IMR-90 (cell line): Measurements from ENCODE around the gene PDZK1. TPM values are rescaled to one million over a fixed set of nuclear protein-coding genes. Genes with fewer than 3 reads are reported as not detected.
A peak's percentile ranks its signal among the peaks of the same experiment; 100 is the strongest.

Experiments
- ATAC-seq: fragments of 200-7000 bp; cut with Tn5 transposase; 2 replicates; pipeline ENCODE4 v1.9.1; 2020; ENCODE audit warnings: low read depth, mild to moderate bottlenecking, moderate library complexity
- BruUV-seq: library from RNA; stranded (reverse); fragments of 400-500 nt; replicated peaks from 2 replicates; lab custom pipeline; 2021; lab: Mats Ljungman, UMichigan
- CTCF ChIA-PET: fragments of 300-600 bp; formaldehyde crosslinking; extraction: SDS; loops from one replicate; lab custom pipeline; 2021; ENCODE audit warnings: antibody characterized with exemption; lab: Yijun Ruan, JAX
- POLR2A ChIA-PET: fragments of 300-600 bp; sonication (Branson Sonifier 250); formaldehyde crosslinking; loops from one replicate; lab custom pipeline; 2022; ENCODE audit warnings: antibody characterized with exemption; ENCODE audit not compliant: unreplicated experiment; lab: Charles Lee
- DNase-seq: peaks from one replicate; pipeline ENCODE4 v3.0.0; 2013
- H2AFZ ChIP-seq: replicated peaks from 2 replicates; pipeline ENCODE3; 2013; ENCODE audit warnings: low read length, mild to moderate bottlenecking; ENCODE audit not compliant: poor library complexity
- H2AK5ac ChIP-seq: 2 replicates; pipeline ENCODE4 v1.6.1; 2013; ENCODE audit warnings: low read depth, low read length, inconsistent platforms
- H2AK9ac ChIP-seq: replicated peaks from 2 replicates; pipeline ENCODE3; 2013; ENCODE audit warnings: mild to moderate bottlenecking, low read depth, low read length, moderate library complexity; ENCODE audit not compliant: poor library complexity
- H2BK120ac ChIP-seq: 2 replicates; pipeline ENCODE4 v1.6.1; 2013; ENCODE audit warnings: low read depth, low read length, inconsistent platforms
- H2BK15ac ChIP-seq: 3 replicates; pipeline ENCODE4 v1.6.1; 2013; ENCODE audit warnings: low read depth, low read length, inconsistent platforms
- H2BK20ac ChIP-seq: 2 replicates; pipeline ENCODE4 v1.6.1; 2013; ENCODE audit warnings: low read depth, mild to moderate bottlenecking, inconsistent platforms, low read length, moderate library complexity
- H2BK5ac ChIP-seq: 2 replicates; pipeline ENCODE4 v1.6.1; 2013; ENCODE audit warnings: mild to moderate bottlenecking, low read depth, low read length, inconsistent platforms; ENCODE audit not compliant: poor library complexity, severe bottlenecking
- H3K14ac ChIP-seq: replicated peaks from 2 replicates; pipeline ENCODE4 v1.6.1; 2013; ENCODE audit warnings: low read depth, low read length, inconsistent platforms
- H3K18ac ChIP-seq: 2 replicates; pipeline ENCODE4 v1.6.1; 2013; ENCODE audit warnings: low read depth, low read length, control low read depth
- H3K23ac ChIP-seq: 2 replicates; pipeline ENCODE4 v1.6.1; 2013; ENCODE audit warnings: low read depth, low read length, inconsistent platforms
- H3K27ac ChIP-seq: 2 replicates; pipeline ENCODE4 v1.5.1; 2013; ENCODE audit warnings: mild to moderate bottlenecking, control low read depth, low read length; ENCODE audit not compliant: insufficient read depth
- H3K27me3 ChIP-seq: 2 replicates; pipeline ENCODE4 v1.6.1; 2013; ENCODE audit warnings: low read length; ENCODE audit not compliant: control insufficient read depth, insufficient read depth
- H3K36me3 ChIP-seq: 2 replicates; pipeline ENCODE4 v1.6.1; 2013; ENCODE audit warnings: low read length, mixed read lengths; ENCODE audit not compliant: control insufficient read depth, insufficient read depth
- H3K4ac ChIP-seq: 2 replicates; pipeline ENCODE4 v1.6.1; 2013; ENCODE audit warnings: low read depth, low read length, inconsistent platforms
- H3K4me1 ChIP-seq: 2 replicates; pipeline ENCODE4 v1.6.1; 2013; ENCODE audit warnings: low read length, mixed read lengths; ENCODE audit not compliant: control insufficient read depth, insufficient read depth
- H3K4me2 ChIP-seq: 2 replicates; pipeline ENCODE4 v1.6.1; 2013; ENCODE audit warnings: low read depth, mild to moderate bottlenecking, control low read depth, low read length, moderate library complexity
- H3K4me3 ChIP-seq: 2 replicates; pipeline ENCODE4 v1.5.1; 2013; ENCODE audit warnings: low read depth, mild to moderate bottlenecking, control low read depth, low read length, moderate library complexity; ENCODE audit not compliant: insufficient read depth
- H3K56ac ChIP-seq: 2 replicates; pipeline ENCODE4 v1.6.1; 2013; ENCODE audit warnings: low read length, inconsistent platforms; ENCODE audit not compliant: insufficient read depth; ENCODE audit errors: extremely low read depth
- H3K79me1 ChIP-seq, 2 experiments: 2 replicates each; pipeline ENCODE4 v1.6.1; 2013; ENCODE audit warnings: low read length in 2 of 2, inconsistent platforms in 1 of 2, low read depth in 1 of 2
- H3K9ac ChIP-seq: 2 replicates; pipeline ENCODE4 v1.6.1; 2013; ENCODE audit warnings: low read depth, low read length, control low read depth
- H3K9me1 ChIP-seq: 2 replicates; pipeline ENCODE4 v1.6.1; 2013; ENCODE audit warnings: low read length, inconsistent platforms; ENCODE audit not compliant: insufficient read depth
- H3K9me3 ChIP-seq: 2 replicates; pipeline ENCODE4 v1.6.1; 2013; ENCODE audit warnings: low read length; ENCODE audit not compliant: control insufficient read depth, insufficient read depth
- H4K20me1 ChIP-seq: 2 replicates; pipeline ENCODE4 v1.6.1; 2013; ENCODE audit warnings: low read length, inconsistent platforms; ENCODE audit not compliant: insufficient read depth
- H4K5ac ChIP-seq: 2 replicates; pipeline ENCODE4 v1.6.1; 2013; ENCODE audit warnings: mild to moderate bottlenecking, low read depth, low read length, control low read depth
- H4K8ac ChIP-seq, 2 experiments: 2 replicates each; pipeline ENCODE4 v1.6.1; 2013; ENCODE audit warnings: low read depth in 2 of 2, low read length in 2 of 2, control low read depth in 1 of 2, inconsistent platforms in 1 of 2
- H4K91ac ChIP-seq: 2 replicates; pipeline ENCODE4 v1.6.1; 2013; ENCODE audit warnings: low read depth, low read length, inconsistent platforms; ENCODE audit not compliant: insufficient read depth
- BHLHE40 ChIP-seq: fragments of 150-350 bp; IDR thresholded peaks from 2 replicates; pipeline ENCODE4 v1.6.1; 2016; ENCODE audit warnings: mild to moderate bottlenecking, low read depth, low read length
- CEBPB ChIP-seq: IDR thresholded peaks from 2 replicates; pipeline ENCODE4 v1.6.1; 2012; ENCODE audit warnings: low read depth, low read length, improper control_type of control experiment
- CHD1 ChIP-seq: IDR thresholded peaks from 2 replicates; pipeline ENCODE4 v1.6.1; 2012; ENCODE audit warnings: low read depth, low read length, improper control_type of control experiment
- MAFK ChIP-seq: IDR thresholded peaks from 2 replicates; pipeline ENCODE4 v1.6.1; 2012; ENCODE audit warnings: low read depth, low read length, improper control_type of control experiment
- MAZ ChIP-seq: IDR thresholded peaks from 2 replicates; pipeline ENCODE4 v1.6.1; 2012; ENCODE audit warnings: low read depth, mild to moderate bottlenecking, low read length, improper control_type of control experiment, moderate library complexity, borderline replicate concordance
- MXI1 ChIP-seq: IDR thresholded peaks from 2 replicates; pipeline ENCODE4 v1.6.1; 2012; ENCODE audit warnings: low read depth, mild to moderate bottlenecking, low read length, moderate library complexity, borderline replicate concordance
- NFE2L2 ChIP-seq: fragments of 150-350 bp; IDR thresholded peaks from 2 replicates; pipeline ENCODE4 v1.6.1; 2016; ENCODE audit warnings: low read depth, mild to moderate bottlenecking, low read length
- POLR2A ChIP-seq: IDR thresholded peaks from 2 replicates; pipeline ENCODE4 v1.6.1; 2012; ENCODE audit warnings: mild to moderate bottlenecking, low read depth, low read length
- RAD21 ChIP-seq: IDR thresholded peaks from 2 replicates; pipeline ENCODE4 v1.6.1; 2012; ENCODE audit warnings: low read length, improper control_type of control experiment
- RCOR1 ChIP-seq: IDR thresholded peaks from 2 replicates; pipeline ENCODE4 v1.6.1; 2012; ENCODE audit warnings: mild to moderate bottlenecking, low read length, improper control_type of control experiment; ENCODE audit not compliant: insufficient replicate concordance
- RFX5 ChIP-seq: IDR thresholded peaks from 2 replicates; pipeline ENCODE4 v1.8.0; 2012; ENCODE audit warnings: low read depth, mild to moderate bottlenecking, low read length, moderate library complexity
- WGBS, 2 experiments: methylation state at CpG; one replicate each; pipeline versions ENCODE4 v1.1.5 to v1.1.7; 2013; ENCODE audit warnings: missing lambda C conversion rate in 2 of 2; ENCODE audit not compliant: insufficient read length in 1 of 2; ENCODE audit errors: extremely low coverage in 2 of 2; 5-methylcytosine and 5-hydroxymethylcytosine counted together
- dilution Hi-C: fragments of 300-500 bp; cut with HindIII; formaldehyde crosslinking; loops from one replicate; pipeline ENCODE4 v1.14.3; 2018; ENCODE audit warnings: low sequenced_read_pairs; ENCODE audit not compliant: unreplicated experiment
- in situ Hi-C: fragments of 300-500 bp; cut with MboI; formaldehyde crosslinking; loops from 3 replicates; pipeline ENCODE4 v1.14.3; 2019; ENCODE audit warnings: low sequenced_read_pairs, inconsistent platforms, mixed read lengths
- intact Hi-C: fragments of 100-400 bp; cut with micrococcal nuclease; formaldehyde crosslinking; loops from 2 replicates; pipeline ENCODE4 v1.10.0; 2022
- polyA plus RNA-seq, 3 experiments: library from polyadenylated mRNA; depleted of rRNA; stranded (reverse); fragments of >200 nt; gene quantifications; 2 replicates each; pipeline ENCODE4 v1.2.3, GENCODE V29; 2012; ENCODE audit warnings: low replicate concordance in 1 of 3
- total RNA-seq: library from RNA; depleted of rRNA; stranded (reverse); fragments of >200 nt; gene quantifications from 2 replicates; pipeline ENCODE4 v1.2.3, GENCODE V29; 2012
- TF ChIP-seq, protein P1 (sequence below): fragments of 150-350 bp; IDR thresholded peaks from 2 replicates; pipeline ENCODE4 v1.6.1; 2016; ENCODE audit warnings: low read depth, mild to moderate bottlenecking, low read length, moderate library complexity, borderline replicate concordance
- TF ChIP-seq, protein P2 (sequence below): conservative IDR thresholded peaks from 2 replicates; pipeline ENCODE4 v1.5.1; 2012; ENCODE audit warnings: mild to moderate bottlenecking, low read depth, low read length, improper control_type of control experiment

PDZK1 gene
- total and polyA plus RNA-seq, 2 of the 4 experiments (the other 2 are of a cell fraction): 1.4 to 2.1 TPM

DNA sequence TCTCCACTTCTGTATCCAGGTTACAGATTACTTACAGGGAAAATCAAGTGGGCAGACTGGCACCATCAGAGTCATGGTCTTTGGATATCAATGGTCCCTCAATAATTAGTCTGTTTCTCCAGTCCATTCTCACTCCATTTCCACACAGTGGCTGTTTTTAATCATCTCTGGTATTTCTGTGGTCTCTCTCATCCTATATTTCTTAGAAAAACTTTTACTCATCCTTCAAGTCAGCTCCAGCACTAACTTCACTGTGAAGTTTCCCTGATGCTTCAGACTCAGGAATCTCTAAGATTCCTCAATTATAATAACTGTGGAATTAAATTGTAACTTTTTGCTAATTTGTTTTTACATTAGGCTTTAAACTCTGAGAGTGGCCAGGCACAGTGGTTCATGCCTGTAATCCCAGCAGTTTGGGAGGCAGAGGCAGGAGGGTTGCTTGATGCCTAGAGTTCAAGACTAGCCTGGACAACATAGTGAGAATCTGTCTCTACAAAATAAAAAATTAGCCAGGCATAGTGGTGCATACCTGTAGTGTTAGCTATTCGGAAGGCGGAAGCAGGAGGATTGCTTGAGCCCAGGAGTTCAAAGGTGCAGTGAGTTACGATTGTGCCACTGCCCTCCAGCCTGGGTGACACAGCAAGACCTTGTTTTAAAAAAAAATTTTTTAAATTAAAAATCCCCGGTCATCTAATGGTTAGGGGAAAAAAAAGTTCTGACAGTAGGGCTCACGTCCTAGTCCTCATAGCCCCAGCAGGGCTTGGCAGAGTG, 22.7 kb upstream of the PDZK1 start:
- Histone ChIP-seq H3K23ac (peak overlapping the region; percentile 23; the same call in 1 of the 2 replicates), H3K27ac (0 out of 2 replicates have a peak overlapping the region, but pooled peaks have one; percentile 22), H2BK20ac (no peak overlapping the region; the same call in 1 of the 2 replicates), H2BK15ac (no peak overlapping the region; the same call in 2 of the 3 replicates), H2BK120ac (no peak overlapping the region), H3K18ac (peak overlapping the region; percentile 56; the same call in 1 of the 2 replicates), H3K4me1 (peaks cover 10% of the 10 kb centered on the region), H3K27me3 (no peaks in the 10 kb centered on the region), H2AFZ (no peak overlapping the region), H3K36me3 (0 out of 2 replicates have a peak, but pooled peaks cover 1% of the 10 kb centered on the region), H3K79me1 (peaks cover 6 to 22% of the 10 kb centered on the region in 2 experiments; a peak in 3 of 4 replicates), H3K14ac (peak overlapping the region; percentile 46), H2BK5ac (peak overlapping the region; percentile 63), H3K4ac (0 out of 2 replicates have a peak overlapping the region, but pooled peaks have one; percentile 24), H2AK9ac (no peak overlapping the region), H3K9me1 (peaks cover 9% of the 10 kb centered on the region), H3K56ac (no peak overlapping the region), H4K5ac (peak overlapping the region; percentile 41; the same call in 1 of the 2 replicates), H2AK5ac (no peak overlapping the region; the same call in 1 of the 2 replicates), H4K91ac (no peak overlapping the region), H3K9me3 (no peaks in the 10 kb centered on the region), H3K4me3 (no peak overlapping the region), H4K8ac (peak overlapping the region in 1 of 2 experiments; percentile 11; a peak in 1 of 4 replicates), H3K9ac (no peak overlapping the region; the same call in 1 of the 2 replicates), H4K20me1 (no peaks in the 10 kb centered on the region), H3K4me2 (peak overlapping the region; percentile 12; the same call in 1 of the 2 replicates)
- BruUV-seq: no TSS peak
- CTCF ChIA-PET: no interaction called here
- intact Hi-C loops (loop anchor here (10.0 kb wide), 1 partner anchor 95 kb away; the partner anchor contains the start of genes POLR3C and RNF115), dilution Hi-C loops (no loop called here), in situ Hi-C loops (no loop called here)
- ATAC-seq (peak; percentile 38), DNase-seq (no peak)
- WGBS, 2 experiments: 100% methylated on average over 5 of the region's 5 CpGs; no CpG with 5 or more reads in 1 of the 2 experiments
- POLR2A ChIA-PET: no interaction called here
- TF ChIP-seq MAFK: no peak
- no peak for TF ChIP-seq RFX5
- TF ChIP-seq BHLHE40: no peak
- TF ChIP-seq RCOR1: no peak
- TF ChIP-seq MAZ: no peak
- TF ChIP-seq, protein P1, sequence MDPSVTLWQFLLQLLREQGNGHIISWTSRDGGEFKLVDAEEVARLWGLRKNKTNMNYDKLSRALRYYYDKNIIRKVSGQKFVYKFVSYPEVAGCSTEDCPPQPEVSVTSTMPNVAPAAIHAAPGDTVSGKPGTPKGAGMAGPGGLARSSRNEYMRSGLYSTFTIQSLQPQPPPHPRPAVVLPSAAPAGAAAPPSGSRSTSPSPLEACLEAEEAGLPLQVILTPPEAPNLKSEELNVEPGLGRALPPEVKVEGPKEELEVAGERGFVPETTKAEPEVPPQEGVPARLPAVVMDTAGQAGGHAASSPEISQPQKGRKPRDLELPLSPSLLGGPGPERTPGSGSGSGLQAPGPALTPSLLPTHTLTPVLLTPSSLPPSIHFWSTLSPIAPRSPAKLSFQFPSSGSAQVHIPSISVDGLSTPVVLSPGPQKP: no peak
- no peak for TF ChIP-seq POLR2A
- TF ChIP-seq NFE2L2: no peak
- no peak for TF ChIP-seq RAD21
- TF ChIP-seq, protein P2, sequence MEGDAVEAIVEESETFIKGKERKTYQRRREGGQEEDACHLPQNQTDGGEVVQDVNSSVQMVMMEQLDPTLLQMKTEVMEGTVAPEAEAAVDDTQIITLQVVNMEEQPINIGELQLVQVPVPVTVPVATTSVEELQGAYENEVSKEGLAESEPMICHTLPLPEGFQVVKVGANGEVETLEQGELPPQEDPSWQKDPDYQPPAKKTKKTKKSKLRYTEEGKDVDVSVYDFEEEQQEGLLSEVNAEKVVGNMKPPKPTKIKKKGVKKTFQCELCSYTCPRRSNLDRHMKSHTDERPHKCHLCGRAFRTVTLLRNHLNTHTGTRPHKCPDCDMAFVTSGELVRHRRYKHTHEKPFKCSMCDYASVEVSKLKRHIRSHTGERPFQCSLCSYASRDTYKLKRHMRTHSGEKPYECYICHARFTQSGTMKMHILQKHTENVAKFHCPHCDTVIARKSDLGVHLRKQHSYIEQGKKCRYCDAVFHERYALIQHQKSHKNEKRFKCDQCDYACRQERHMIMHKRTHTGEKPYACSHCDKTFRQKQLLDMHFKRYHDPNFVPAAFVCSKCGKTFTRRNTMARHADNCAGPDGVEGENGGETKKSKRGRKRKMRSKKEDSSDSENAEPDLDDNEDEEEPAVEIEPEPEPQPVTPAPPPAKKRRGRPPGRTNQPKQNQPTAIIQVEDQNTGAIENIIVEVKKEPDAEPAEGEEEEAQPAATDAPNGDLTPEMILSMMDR: no peak
- TF ChIP-seq CEBPB: no peak
- TF ChIP-seq CHD1: no peak
- TF ChIP-seq MXI1: no peak
